HCT116 (cell line): ENCODE results near the gene BTNL2. TPM values are rescaled to one million over a fixed set of nuclear protein-coding genes. Genes with fewer than 3 reads are reported as not detected.

Experiments
- ATAC-seq: fragments of 200-7000 bp; cut with Tn5 transposase; 2 replicates; pipeline ENCODE4 v1.9.1; 2020; ENCODE audit warnings: mild to moderate bottlenecking, moderate library complexity
- BruUV-seq: library from RNA; stranded (reverse); fragments of 400-500 nt; replicated peaks from 2 replicates; lab custom pipeline; 2021; lab: Mats Ljungman, UMichigan
- CTCF ChIA-PET: fragments of 300-600 bp; sonication (Branson Sonifier 250); formaldehyde crosslinking; loops from one replicate; lab custom pipeline; 2021; ENCODE audit warnings: antibody characterized with exemption; lab: Charles Lee
- POLR2A ChIA-PET: fragments of 300-600, 350-600 bp; sonication (Branson Sonifier 250); formaldehyde crosslinking; loops from one replicate; lab custom pipeline; 2021; ENCODE audit warnings: antibody characterized with exemption; lab: Charles Lee
- RAD21 ChIA-PET, 2 experiments: fragments of 300-600 bp; sonication (Branson Sonifier 250); formaldehyde crosslinking; loops; one replicate each; lab custom pipeline; 2023; ENCODE audit warnings: low total read pairs in 2 of 2; ENCODE audit not compliant: uncharacterized antibody in 2 of 2, unreplicated experiment in 2 of 2, low non-redundant PET in 1 of 2; lab: Charles Lee
- DNase-seq: peaks from one replicate; pipeline ENCODE4 v3.0.0-alpha.2; 2010; ENCODE audit warnings: low read depth, low spot score
- H2AFZ ChIP-seq: fragments of 200-600 bp; shearing (Covaris generic), sonication (generic); 2 replicates; pipeline ENCODE4 v1.6.1; 2017; ENCODE audit warnings: low read depth, mixed run types, mixed read lengths, antibody characterized with exemption, low read length; ENCODE audit not compliant: poor library complexity, severe bottlenecking
- H3K27ac ChIP-seq: 2 replicates; pipeline ENCODE4 v1.5.1; 2012; ENCODE audit warnings: low read depth, low read length
- H3K27me3 ChIP-seq: fragments of 200-600 bp; sonication (generic); 2 replicates; pipeline ENCODE4 v1.6.1; 2016; ENCODE audit warnings: mixed run types, low read length, mixed read lengths; ENCODE audit not compliant: insufficient read depth
- H3K36me3 ChIP-seq, 2 experiments: fragments of 200-500 bp in 1 of 2; fragments of 200-600 bp in 1 of 2; sonication (Bioruptor generic) in 1 of 2; sonication (generic) in 1 of 2; 2 replicates each; pipeline versions ENCODE4 v1.5.1 to v1.6.1; 2014 to 2016; ENCODE audit warnings: low read length in 2 of 2, inconsistent platforms in 1 of 2, mixed read lengths in 1 of 2, mixed run types in 1 of 2; ENCODE audit not compliant: insufficient read depth in 2 of 2, control insufficient read depth in 1 of 2
- H3K4me1 ChIP-seq, 2 experiments: fragments of 200-600 bp in 1 of 2; sonication (generic) in 1 of 2; 2 replicates each; pipeline versions ENCODE4 v1.5.1 to v1.6.1; 2012 to 2017; ENCODE audit warnings: low read length in 2 of 2, inconsistent platforms in 1 of 2, mild to moderate bottlenecking in 1 of 2, mixed read lengths in 1 of 2, mixed run types in 1 of 2, moderate library complexity in 1 of 2; ENCODE audit not compliant: insufficient read depth in 2 of 2, control insufficient read depth in 1 of 2
- H3K4me2 ChIP-seq: fragments of 200-600 bp; sonication (generic); 2 replicates; pipeline ENCODE4 v1.6.1; 2017; ENCODE audit warnings: mixed run types, low read length, mixed read lengths
- H3K4me3 ChIP-seq, 2 experiments: fragments of 200-600 bp in 1 of 2; sonication (generic) in 1 of 2; replicated peaks in 1 of 2; 2 replicates each; pipeline ENCODE4 v1.5.1; 2011 to 2016; ENCODE audit warnings: low read length in 2 of 2, control low read depth in 1 of 2, low read depth in 1 of 2, mild to moderate bottlenecking in 1 of 2, mixed read lengths in 1 of 2, mixed run types in 1 of 2
- H3K79me2 ChIP-seq: fragments of 200-600 bp; sonication (generic); 2 replicates; pipeline ENCODE4 v1.6.1; 2017; ENCODE audit warnings: mild to moderate bottlenecking, mixed run types, low read length, moderate library complexity, mixed read lengths; ENCODE audit not compliant: insufficient read depth
- H3K9ac ChIP-seq: fragments of 200-600 bp; sonication (generic); 2 replicates; pipeline ENCODE4 v1.6.1; 2016; ENCODE audit warnings: low read length, mixed read lengths
- H3K9me2 ChIP-seq: fragments of 200-600 bp; sonication (generic), shearing (Covaris generic); 2 replicates; pipeline ENCODE4 v1.6.1; 2017; ENCODE audit warnings: mixed run types, mild to moderate bottlenecking, moderate library complexity; ENCODE audit not compliant: insufficient read depth
- H3K9me3 ChIP-seq, 2 experiments: fragments of 200-500 bp in 1 of 2; fragments of 200-600 bp in 1 of 2; sonication (Bioruptor generic) in 1 of 2; sonication (generic) in 1 of 2; 2 replicates each; pipeline ENCODE4 v1.6.1; 2014 to 2017; ENCODE audit warnings: low read length in 2 of 2, mixed read lengths in 2 of 2, inconsistent platforms in 1 of 2, low read depth in 1 of 2, mild to moderate bottlenecking in 1 of 2, mixed run types in 1 of 2, moderate library complexity in 1 of 2; ENCODE audit not compliant: control insufficient read depth in 1 of 2, insufficient read depth in 1 of 2
- H4K20me1 ChIP-seq: fragments of 200-600 bp; sonication (generic), shearing (Covaris generic); 2 replicates; pipeline ENCODE4 v1.6.1; 2017; ENCODE audit warnings: mixed run types, mild to moderate bottlenecking, moderate library complexity; ENCODE audit not compliant: insufficient read depth
- CEBPB ChIP-seq: IDR thresholded peaks from 2 replicates; pipeline ENCODE4 v1.6.1; 2012; ENCODE audit warnings: low read depth
- EGR1 ChIP-seq: IDR thresholded peaks from 2 replicates; pipeline ENCODE4 v1.6.1; 2012; ENCODE audit warnings: low read depth
- ELF1 ChIP-seq: IDR thresholded peaks from 2 replicates; pipeline ENCODE4 v1.6.1; 2012; ENCODE audit warnings: low read depth, borderline replicate concordance
- EZH2 ChIP-seq: fragments of 200-600 bp; sonication (generic); IDR thresholded peaks from 2 replicates; pipeline ENCODE4 v1.6.1; 2017; ENCODE audit warnings: antibody characterized with exemption, mixed run types
- EZH2phosphoT487 ChIP-seq: fragments of 200-600 bp; IDR thresholded peaks from 2 replicates; pipeline ENCODE4 v1.6.1; 2018; ENCODE audit warnings: antibody characterized with exemption, borderline replicate concordance
- JUND ChIP-seq: IDR thresholded peaks from 2 replicates; pipeline ENCODE4 v1.6.1; 2012
- POLR2A ChIP-seq: IDR thresholded peaks from 2 replicates; pipeline ENCODE4 v1.7.0; 2011; ENCODE audit warnings: borderline replicate concordance; ENCODE audit not compliant: insufficient read depth, insufficient read length; ENCODE audit errors: extremely low read depth
- POLR2AphosphoS5 ChIP-seq: IDR thresholded peaks from 2 replicates; pipeline ENCODE4 v1.6.1; 2011; ENCODE audit warnings: mild to moderate bottlenecking, low read depth, low read length, moderate library complexity
- RAD21 ChIP-seq: IDR thresholded peaks from 2 replicates; pipeline ENCODE4 v1.6.1; 2012; ENCODE audit warnings: low read depth, mild to moderate bottlenecking
- SIN3A ChIP-seq: IDR thresholded peaks from 2 replicates; pipeline ENCODE4 v1.6.1; 2012; ENCODE audit warnings: low read depth
- SRF ChIP-seq: IDR thresholded peaks from 2 replicates; pipeline ENCODE4 v1.6.1; 2012; ENCODE audit warnings: low read depth
- YY1 ChIP-seq: IDR thresholded peaks from 2 replicates; pipeline ENCODE4 v1.6.1; 2011; ENCODE audit warnings: low read length, low read depth, moderate library complexity, mild to moderate bottlenecking; ENCODE audit not compliant: insufficient replicate concordance; ENCODE audit errors: extremely low read depth
- ZNF274 ChIP-seq: fragments of 200-500 bp; sonication (Bioruptor generic); IDR thresholded peaks from 2 replicates; pipeline ENCODE4 v1.6.1; 2014; ENCODE audit warnings: mild to moderate bottlenecking, low read depth, low read length, inconsistent platforms
- intact Hi-C: fragments of 100-400 bp; cut with micrococcal nuclease; formaldehyde crosslinking; loops from 2 replicates; pipeline ENCODE4 v1.10.0; 2022
- total RNA-seq: library from RNA; stranded (reverse); gene quantifications from one replicate; pipeline ENCODE4 v1.2.1, GENCODE V29; 2021; ENCODE audit not compliant: unreplicated experiment
- TF ChIP-seq, protein P1 (sequence below): IDR thresholded peaks from 2 replicates; pipeline ENCODE4 v1.6.1; 2012
- TF ChIP-seq, protein P2 (sequence below): IDR thresholded peaks from 2 replicates; pipeline ENCODE4 v1.6.1; 2012
- TF ChIP-seq, protein P3 (sequence below): IDR thresholded peaks from 2 replicates; pipeline ENCODE4 v1.6.1; 2011; ENCODE audit warnings: mild to moderate bottlenecking, low read length, moderate library complexity; ENCODE audit not compliant: insufficient replicate concordance; ENCODE audit errors: extremely low read depth

The BTNL2 gene
- total RNA-seq, 1 experiment from 2014 or later: not detected

DNA sequence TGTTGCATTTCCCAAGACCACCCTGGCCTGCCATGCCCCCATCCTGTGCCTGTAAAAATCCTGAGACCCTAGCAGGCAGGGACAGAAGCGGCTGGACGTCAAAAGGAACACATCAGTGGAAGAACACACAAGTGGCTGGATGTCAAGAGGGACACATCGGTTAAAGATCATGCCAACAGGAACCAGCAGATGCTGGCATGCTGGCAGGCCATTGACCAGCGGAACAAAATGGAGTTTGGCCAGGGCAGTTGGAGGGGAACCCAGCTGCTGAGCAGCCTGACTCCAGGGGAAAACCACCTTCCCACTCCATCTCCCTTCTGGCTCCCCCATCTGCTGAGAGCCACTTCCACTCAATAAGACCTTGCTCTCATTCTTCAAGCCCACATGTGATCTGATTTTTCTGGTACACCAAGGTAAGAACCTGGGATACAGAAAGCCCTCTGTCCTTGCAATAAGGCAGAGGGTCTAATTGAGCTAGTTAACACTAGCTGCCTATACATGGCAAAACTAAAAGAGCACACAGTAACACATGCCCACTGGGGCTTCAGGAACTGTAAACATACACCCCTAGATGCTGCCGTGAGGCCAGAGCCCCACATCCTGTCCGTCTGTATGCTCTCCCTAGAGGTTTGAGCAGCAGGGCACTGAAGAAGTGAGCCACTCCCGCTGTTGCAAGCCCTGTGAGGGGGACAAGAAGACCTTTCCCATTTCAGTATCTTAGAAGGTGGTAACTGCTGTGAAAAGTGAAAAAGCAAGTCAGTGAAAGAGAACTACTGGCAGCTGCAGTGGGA, 31.0 kb downstream of the BTNL2 start (continued):
- TF ChIP-seq SRF: no peak
- TF ChIP-seq, protein P1, sequence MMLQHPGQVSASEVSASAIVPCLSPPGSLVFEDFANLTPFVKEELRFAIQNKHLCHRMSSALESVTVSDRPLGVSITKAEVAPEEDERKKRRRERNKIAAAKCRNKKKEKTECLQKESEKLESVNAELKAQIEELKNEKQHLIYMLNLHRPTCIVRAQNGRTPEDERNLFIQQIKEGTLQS: no peak
- TF ChIP-seq EZH2phosphoT487: no peak
- TF ChIP-seq RAD21: no peak
- no peak for TF ChIP-seq ELF1
- no peak for TF ChIP-seq POLR2A
- TF ChIP-seq, protein P2, sequence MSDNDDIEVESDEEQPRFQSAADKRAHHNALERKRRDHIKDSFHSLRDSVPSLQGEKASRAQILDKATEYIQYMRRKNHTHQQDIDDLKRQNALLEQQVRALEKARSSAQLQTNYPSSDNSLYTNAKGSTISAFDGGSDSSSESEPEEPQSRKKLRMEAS: no peak

DNA sequence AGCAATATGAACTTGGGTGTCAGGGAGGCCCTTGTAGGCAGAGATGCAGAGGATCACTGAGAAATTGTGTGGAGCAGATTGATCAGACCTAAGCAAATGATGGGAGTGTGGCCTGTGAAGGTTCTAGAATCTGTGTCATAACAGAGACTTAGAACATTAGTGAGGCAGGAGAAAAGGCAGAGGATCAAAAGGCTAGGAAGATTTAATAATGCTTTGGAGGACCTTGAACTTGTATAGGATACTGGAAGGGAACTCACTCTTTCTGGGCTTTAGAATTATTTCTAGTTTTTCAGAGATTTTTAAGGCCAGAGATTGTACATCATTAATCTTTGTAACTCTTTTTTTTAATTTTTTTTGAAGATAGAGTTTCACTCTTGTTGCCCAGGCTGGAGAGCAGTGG, 35.2 kb downstream of the BTNL2 start, which contains the start of gene TSBP1:
TSS of gene TSBP1 (minus strand) at position 101 of the 400 bp plus-strand sequence. CDS start 197 bp downstream, outside the sequence.
- ChIA-PET RAD21 (no interaction called here), POLR2A (no interaction called here)
- Histone ChIP-seq H3K4me3 (no peak within 1 kb of the TSS), H3K27ac (no peak within 1 kb of the TSS), H3K79me2 (no peaks in the 10 kb centered on the region), H3K9me2 (no peaks in the 10 kb centered on the region), H3K9ac (no peak within 1 kb of the TSS), H3K9me3 (no peaks in the 10 kb centered on the region), H3K4me1 (peaks cover 7 to 39% of the 10 kb centered on the region in 2 experiments), H3K4me2 (0 out of 2 replicates have a peak within 1 kb of the TSS, but pooled peaks have one; percentile 17), H3K36me3 (no peaks in the 10 kb centered on the region)
- no peak for TF ChIP-seq JUND
- TF ChIP-seq, protein P3, sequence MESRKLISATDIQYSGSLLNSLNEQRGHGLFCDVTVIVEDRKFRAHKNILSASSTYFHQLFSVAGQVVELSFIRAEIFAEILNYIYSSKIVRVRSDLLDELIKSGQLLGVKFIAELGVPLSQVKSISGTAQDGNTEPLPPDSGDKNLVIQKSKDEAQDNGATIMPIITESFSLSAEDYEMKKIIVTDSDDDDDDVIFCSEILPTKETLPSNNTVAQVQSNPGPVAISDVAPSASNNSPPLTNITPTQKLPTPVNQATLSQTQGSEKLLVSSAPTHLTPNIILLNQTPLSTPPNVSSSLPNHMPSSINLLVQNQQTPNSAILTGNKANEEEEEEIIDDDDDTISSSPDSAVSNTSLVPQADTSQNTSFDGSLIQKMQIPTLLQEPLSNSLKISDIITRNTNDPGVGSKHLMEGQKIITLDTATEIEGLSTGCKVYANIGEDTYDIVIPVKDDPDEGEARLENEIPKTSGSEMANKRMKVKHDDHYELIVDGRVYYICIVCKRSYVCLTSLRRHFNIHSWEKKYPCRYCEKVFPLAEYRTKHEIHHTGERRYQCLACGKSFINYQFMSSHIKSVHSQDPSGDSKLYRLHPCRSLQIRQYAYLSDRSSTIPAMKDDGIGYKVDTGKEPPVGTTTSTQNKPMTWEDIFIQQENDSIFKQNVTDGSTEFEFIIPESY: no peak
- no peak for TF ChIP-seq ZNF274
- TF ChIP-seq POLR2A: no peak
- no peak for TF ChIP-seq CEBPB
- TF ChIP-seq EZH2phosphoT487: no peak
- TF ChIP-seq YY1: no peak
- no peak for TF ChIP-seq SIN3A
- TF ChIP-seq, protein P1: no peak
- no peak for TF ChIP-seq EZH2
- TF ChIP-seq POLR2AphosphoS5: no peak
- TF ChIP-seq EGR1: no peak
- no peak for TF ChIP-seq SRF
- TF ChIP-seq, all 23 proteins: peak for 0
- no peak for DNase-seq
- no peak for ATAC-seq
- CTCF ChIA-PET: interaction anchor here (0.6 kb wide), 1 partner anchor 138 kb away, joined by 3 read pairs; no protein-coding TSS in a partner anchor
- Histone ChIP-seq H2AFZ (peak within 1 kb of the TSS; percentile 38), H4K20me1 (no peaks in the 10 kb centered on the region), H3K27me3 (no peaks in the 10 kb centered on the region)
- BruUV-seq: no TSS peak
- intact Hi-C loops: no loop called here
